Measurements from ENCODE around the gene PDGFD. TPM values are rescaled to one million over a fixed set of nuclear protein-coding genes. Genes with fewer than 3 reads are reported as not detected.
A peak's percentile ranks its signal among the peaks of the same experiment; 100 is the strongest.

The PDGFD gene
- total RNA-seq, 1 donor from 2014 or later, result 10.9 TPM

DNA sequence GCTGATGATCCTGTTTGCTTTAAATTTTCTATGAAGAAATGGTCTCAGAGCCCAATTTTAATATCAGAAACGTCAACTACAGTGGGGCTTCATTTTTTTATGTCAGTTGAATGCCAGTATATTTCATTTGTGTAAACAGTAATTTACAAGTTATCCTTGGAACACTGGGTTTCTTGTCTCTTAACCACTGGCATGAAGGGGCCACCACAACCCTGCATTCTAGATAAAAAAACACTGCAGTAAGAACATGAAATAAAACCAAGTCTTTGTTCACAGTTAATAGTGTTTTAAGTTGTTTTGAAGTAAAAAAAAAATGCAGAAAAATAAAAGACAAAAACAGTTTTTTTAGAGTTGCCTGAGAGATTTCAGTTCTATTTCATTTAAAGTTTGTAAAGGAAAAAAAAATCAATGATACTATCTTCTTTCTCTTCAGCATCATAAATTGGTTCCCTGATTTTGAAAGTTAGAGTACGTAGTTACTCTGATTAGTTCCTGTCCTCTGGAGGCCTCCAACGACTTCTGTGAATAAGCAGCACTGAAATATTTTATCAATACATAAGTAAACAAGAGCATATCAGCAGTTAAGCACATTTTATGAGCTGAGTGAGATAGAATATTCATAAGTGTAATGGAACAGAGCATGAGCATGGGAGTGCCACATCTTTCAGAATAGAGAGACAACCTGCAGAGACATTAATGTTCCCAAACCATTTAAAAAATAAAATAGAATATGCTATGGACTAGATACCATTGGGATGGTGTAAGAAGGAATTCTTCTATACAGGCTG is 135.3 kb downstream of the PDGFD start:
- H3K4me3 ChIP-seq, result no peak overlapping the region
- intact Hi-C loops (cut with micrococcal nuclease), result no loop called here
- peaks cover 10% of the 10 kb centered on the region for H3K9me3 ChIP-seq (replicated peaks)
- no peak for DNase-seq
- peaks cover 11% of the 10 kb centered on the region for H3K4me1 ChIP-seq
- H3K36me3 ChIP-seq, result no peaks in the 10 kb centered on the region
- H3K27me3 ChIP-seq (ENCODE audit: low read depth), result no peaks in the 10 kb centered on the region
- no peak overlapping the region for H3K27ac ChIP-seq (replicated peaks)
- TF ChIP-seq CTCF (IDR thresholded peaks at IDR 0.05; ENCODE audit: borderline replicate concordance), result no peak

DNA sequence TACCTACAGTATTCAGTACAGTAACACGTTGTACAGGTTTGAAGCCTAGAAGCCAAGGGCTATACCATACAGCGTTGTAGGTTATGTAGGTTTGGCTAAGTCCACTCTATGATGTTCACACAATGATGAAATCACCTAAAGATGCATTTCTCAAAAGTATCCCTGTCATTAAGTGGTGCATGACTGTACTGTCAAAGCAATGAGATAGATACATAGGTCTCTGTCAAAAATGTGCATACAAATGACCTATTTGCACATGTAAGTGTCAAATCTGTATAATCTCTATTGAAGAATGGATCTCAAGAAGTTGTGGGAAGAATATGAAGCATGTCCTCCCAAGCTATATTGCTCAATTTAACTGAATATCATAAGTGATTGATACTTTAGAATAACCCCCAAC is 139.4 kb downstream of the PDGFD start:
- DNase-seq, result no peak
- Histone ChIP-seq H3K4me1 (no peaks in the 10 kb centered on the region), H3K27me3 (ENCODE audit: low read depth) (no peaks in the 10 kb centered on the region), H3K27ac (replicated peaks) (no peak overlapping the region), H3K9me3 (replicated peaks) (no peaks in the 10 kb centered on the region), H3K4me3 (no peak overlapping the region), H3K36me3 (no peaks in the 10 kb centered on the region)
- intact Hi-C loops (cut with micrococcal nuclease), result no loop called here
- TF ChIP-seq CTCF (IDR thresholded peaks at IDR 0.05; ENCODE audit: borderline replicate concordance), result no peak

GRCh38 chr11:104015649-104016415 is 148.1 kb downstream of the PDGFD start:
- intact Hi-C loops (cut with micrococcal nuclease), result no loop called here
- H3K27me3 ChIP-seq (ENCODE audit: low read depth), result no peaks in the 10 kb centered on the region
- H3K36me3 ChIP-seq, result no peaks in the 10 kb centered on the region
- no peak overlapping the region for H3K27ac ChIP-seq (replicated peaks)
- DNase-seq, result no peak
- H3K9me3 ChIP-seq (replicated peaks), result no peaks in the 10 kb centered on the region
- TF ChIP-seq CTCF (IDR thresholded peaks at IDR 0.05; ENCODE audit: borderline replicate concordance), result no peak
- H3K4me1 ChIP-seq, result no peaks in the 10 kb centered on the region
- no peak overlapping the region for H3K4me3 ChIP-seq

DNA sequence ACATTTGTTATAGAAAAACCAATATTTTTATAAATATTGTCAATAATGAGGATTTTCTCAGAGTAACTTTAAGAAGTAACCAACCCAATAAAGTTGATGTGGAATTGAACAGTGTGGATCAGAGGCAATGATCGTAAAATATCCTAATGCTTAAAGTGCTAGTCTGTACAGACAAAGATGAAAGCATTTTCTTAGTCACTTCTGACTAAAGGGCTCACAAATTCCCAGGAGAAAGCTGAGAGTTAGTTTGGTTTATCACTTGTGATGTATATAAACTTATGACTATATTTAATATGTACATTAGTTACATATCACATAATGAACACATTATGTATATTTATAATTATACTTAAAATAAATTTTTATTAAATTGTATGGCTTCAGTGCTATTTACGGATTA is 152.9 kb downstream of the PDGFD start:
- Histone ChIP-seq H3K4me1 (peaks cover 4% of the 10 kb centered on the region), H3K36me3 (no peaks in the 10 kb centered on the region), H3K4me3 (no peak overlapping the region), H3K27ac (replicated peaks) (no peak overlapping the region), H3K27me3 (ENCODE audit: low read depth) (no peaks in the 10 kb centered on the region), H3K9me3 (replicated peaks) (no peaks in the 10 kb centered on the region)
- DNase-seq, result no peak
- intact Hi-C loops (cut with micrococcal nuclease), result no loop called here
- no peak for TF ChIP-seq CTCF (IDR thresholded peaks at IDR 0.05; ENCODE audit: borderline replicate concordance)

DNA sequence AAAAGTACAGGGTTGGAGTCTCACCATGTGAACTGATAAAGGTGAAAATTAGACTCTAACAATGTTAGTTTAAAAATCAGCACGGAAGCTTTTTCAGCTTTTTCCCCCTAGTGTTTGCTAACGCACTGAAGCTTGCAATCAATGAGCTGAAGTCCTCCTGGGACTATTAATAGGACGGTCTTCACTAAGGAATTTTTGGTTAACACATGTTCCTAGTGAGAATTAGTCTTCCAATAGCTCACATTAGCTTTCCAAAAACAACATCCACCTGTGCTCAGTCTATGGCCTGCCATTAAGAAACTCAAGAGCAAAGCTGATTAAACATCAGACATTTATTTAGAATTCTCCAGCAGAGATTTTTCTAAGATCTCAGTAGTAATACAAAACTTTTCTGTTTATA is 154.2 kb downstream of the PDGFD start:
- Histone ChIP-seq H3K4me3 (no peak overlapping the region), H3K27ac (replicated peaks) (no peak overlapping the region), H3K36me3 (no peaks in the 10 kb centered on the region), H3K27me3 (ENCODE audit: low read depth) (no peaks in the 10 kb centered on the region), H3K4me1 (peaks cover 4% of the 10 kb centered on the region), H3K9me3 (replicated peaks) (no peaks in the 10 kb centered on the region)
- no peak for DNase-seq
- intact Hi-C loops (cut with micrococcal nuclease), result no loop called here
- TF ChIP-seq CTCF (IDR thresholded peaks at IDR 0.05; ENCODE audit: borderline replicate concordance), result peak; percentile 27
